ENCODE results near the gene ENG. TPM values are rescaled to one million over a fixed set of nuclear protein-coding genes. Genes with fewer than 3 reads are reported as not detected.

Gene ENG
- total and polyA plus RNA-seq, 2 of the 4 experiments (the other 2 are of a cell fraction) = 3.6 to 83.3 TPM

GRCh38 chr9:127852829-127853228, 1.6 kb downstream of the ENG start:
- POLR2A ChIA-PET (ENCODE audit: unreplicated experiment) = no interaction called here

More at GRCh38 chr9:127852829-127853228, 1.6 kb downstream of the ENG start:
- intact Hi-C loops (cut with micrococcal nuclease) (loop anchor here (5.0 kb wide), 1 partner anchor 51 kb away; the partner anchor contains the start of gene FPGS), in situ Hi-C loops (cut with MboI; ENCODE audit: low sequenced_read_pairs) (no loop called here), dilution Hi-C loops (cut with HindIII; ENCODE audit: low sequenced_read_pairs, unreplicated experiment) (no loop called here)
- no peaks in the 10 kb centered on the region for H3K27me3 ChIP-seq (ENCODE audit: control insufficient read depth, insufficient read depth, low read length)
- DNase-seq = no peak
- H3K9me3 ChIP-seq (ENCODE audit: control insufficient read depth, insufficient read depth, low read length) = peaks cover 10% of the 10 kb centered on the region
- no peak overlapping the region for H3K18ac ChIP-seq (ENCODE audit: low read depth, low read length)
- BruUV-seq (replicated peaks) = no TSS peak
- H2BK15ac ChIP-seq (ENCODE audit: low read depth, low read length) = no peak overlapping the region
- WGBS, 2 experiments (ENCODE audit: extremely low coverage in 2 of 2, insufficient read length in 1 of 2) = 77% methylated on average over 3 of the region's 9 CpGs; no CpG with 5 or more reads in 1 of the 2 experiments
- peak overlapping the region; percentile 56; the same call in 1 of the 2 replicates for H3K4me3 ChIP-seq (ENCODE audit: insufficient read depth, low read depth, low read length)
- H3K4me1 ChIP-seq (ENCODE audit: control insufficient read depth, insufficient read depth, low read length) = peaks cover 11% of the 10 kb centered on the region
- peak overlapping the region; percentile 83 for H3K4me2 ChIP-seq (ENCODE audit: low read depth, low read length)
- peak overlapping the region; percentile 64; the same call in 1 of the 2 replicates for H2AK5ac ChIP-seq (ENCODE audit: low read depth, low read length)
- peak overlapping the region; percentile 87; the same call in 1 of the 2 replicates for H3K27ac ChIP-seq (ENCODE audit: insufficient read depth, low read length)
- no peak overlapping the region for H2BK20ac ChIP-seq (ENCODE audit: low read depth, low read length)
- H3K56ac ChIP-seq (ENCODE audit: extremely low read depth, insufficient read depth, low read length) = no peak overlapping the region
- peak overlapping the region; percentile 93 for H3K23ac ChIP-seq (ENCODE audit: low read depth, low read length)
- peak overlapping the region; percentile 7; the same call in 1 of the 2 replicates for H4K5ac ChIP-seq (ENCODE audit: low read depth, low read length)
- peak overlapping the region in 1 of 2 experiments; percentile 25; a peak in 2 of 4 replicates for H4K8ac ChIP-seq (ENCODE audit: low read depth in 2 of 2, low read length in 2 of 2)
- ATAC-seq (ENCODE audit: low read depth) = no peak
- 0 out of 2 replicates have a peak, but pooled peaks cover 3% of the 10 kb centered on the region for H4K20me1 ChIP-seq (ENCODE audit: insufficient read depth, low read length)
- H2AFZ ChIP-seq (replicated peaks; ENCODE audit: low read length, poor library complexity) = no peak overlapping the region
- no peak for TF ChIP-seq CTCF (conservative IDR thresholded peaks at IDR 0.05; ENCODE audit: low read depth, low read length)
- TF ChIP-seq USF2 (IDR thresholded peaks at IDR 0.05; ENCODE audit: low read depth, low read length) = no peak
- no peak for TF ChIP-seq MXI1 (IDR thresholded peaks at IDR 0.05; ENCODE audit: borderline replicate concordance, low read depth, low read length)
- no peak for TF ChIP-seq ELK1 (IDR thresholded peaks at IDR 0.05; ENCODE audit: borderline replicate concordance, low read depth, low read length)
- TF ChIP-seq SMC3 (IDR thresholded peaks at IDR 0.05; ENCODE audit: low read depth, low read length) = no peak
- no peak for TF ChIP-seq CHD1 (IDR thresholded peaks at IDR 0.05; ENCODE audit: low read depth, low read length)
- no peak for TF ChIP-seq RAD21 (IDR thresholded peaks at IDR 0.05; ENCODE audit: low read length)
- peaks cover 23% of the 10 kb centered on the region for H3K36me3 ChIP-seq (ENCODE audit: control insufficient read depth, insufficient read depth, low read length)
- CTCF ChIA-PET = interaction anchor here (1.5 kb wide), 1 partner anchor 118 kb away, joined by 4 read pairs; the partner anchor contains the start of gene TOR2A
- no peak overlapping the region for H2BK5ac ChIP-seq (ENCODE audit: low read depth, low read length, poor library complexity, severe bottlenecking)
- peak overlapping the region; percentile 99 for H2AK9ac ChIP-seq (replicated peaks; ENCODE audit: low read depth, low read length, poor library complexity)
- peak overlapping the region; percentile 8; the same call in 1 of the 2 replicates for H3K14ac ChIP-seq (replicated peaks; ENCODE audit: low read depth, low read length)
- peak overlapping the region; percentile 80; the same call in 1 of the 2 replicates for H3K9ac ChIP-seq (ENCODE audit: low read depth, low read length)
- H2BK120ac ChIP-seq (ENCODE audit: low read depth, low read length) = no peak overlapping the region
- peaks cover 16 to 59% of the 10 kb centered on the region in 2 experiments for H3K79me1 ChIP-seq (ENCODE audit: low read depth in 1 of 2, low read length in 2 of 2)
- H4K91ac ChIP-seq (ENCODE audit: insufficient read depth, low read depth, low read length) = peak overlapping the region; percentile 53; the same call in 1 of the 2 replicates
- H3K9me1 ChIP-seq (ENCODE audit: insufficient read depth, low read length) = peaks cover 12% of the 10 kb centered on the region
- H3K4ac ChIP-seq (ENCODE audit: low read depth, low read length) = peak overlapping the region; percentile 73
